ENCODE measurements around the gene GGTLC3.
"Not testable (repeated sequence)": the region's sequence is repeated elsewhere in the genome, so short reads cannot be mapped to it uniquely, and the experiment has no call there.

GGTLC3 gene

DNA sequence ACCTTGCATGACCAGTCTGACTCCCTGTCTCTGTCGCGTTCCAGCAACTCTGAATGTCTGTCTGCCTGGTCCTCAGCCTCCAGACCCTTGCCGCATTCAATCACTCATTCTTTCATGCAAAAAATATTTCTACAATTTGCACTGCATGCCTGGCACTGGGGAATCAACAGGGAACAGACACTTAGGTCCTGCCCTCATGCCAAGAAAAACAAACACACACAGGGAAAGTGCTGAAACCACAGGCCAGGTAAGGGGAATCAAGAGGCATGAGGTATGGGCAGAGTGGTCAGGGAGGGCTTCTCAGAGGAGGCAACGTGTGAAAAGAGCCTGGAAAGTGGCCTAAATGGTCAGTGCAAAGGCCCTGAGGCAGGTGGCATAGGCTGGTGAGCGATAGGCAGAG is at the start of gene GGTLC3:
Gene GGTLC3 (minus strand): TSS at position 101 of the 400 bp plus-strand sequence. CDS start 264 bp downstream, outside the sequence.
- not testable (repeated sequence) for DNase-seq

DNA sequence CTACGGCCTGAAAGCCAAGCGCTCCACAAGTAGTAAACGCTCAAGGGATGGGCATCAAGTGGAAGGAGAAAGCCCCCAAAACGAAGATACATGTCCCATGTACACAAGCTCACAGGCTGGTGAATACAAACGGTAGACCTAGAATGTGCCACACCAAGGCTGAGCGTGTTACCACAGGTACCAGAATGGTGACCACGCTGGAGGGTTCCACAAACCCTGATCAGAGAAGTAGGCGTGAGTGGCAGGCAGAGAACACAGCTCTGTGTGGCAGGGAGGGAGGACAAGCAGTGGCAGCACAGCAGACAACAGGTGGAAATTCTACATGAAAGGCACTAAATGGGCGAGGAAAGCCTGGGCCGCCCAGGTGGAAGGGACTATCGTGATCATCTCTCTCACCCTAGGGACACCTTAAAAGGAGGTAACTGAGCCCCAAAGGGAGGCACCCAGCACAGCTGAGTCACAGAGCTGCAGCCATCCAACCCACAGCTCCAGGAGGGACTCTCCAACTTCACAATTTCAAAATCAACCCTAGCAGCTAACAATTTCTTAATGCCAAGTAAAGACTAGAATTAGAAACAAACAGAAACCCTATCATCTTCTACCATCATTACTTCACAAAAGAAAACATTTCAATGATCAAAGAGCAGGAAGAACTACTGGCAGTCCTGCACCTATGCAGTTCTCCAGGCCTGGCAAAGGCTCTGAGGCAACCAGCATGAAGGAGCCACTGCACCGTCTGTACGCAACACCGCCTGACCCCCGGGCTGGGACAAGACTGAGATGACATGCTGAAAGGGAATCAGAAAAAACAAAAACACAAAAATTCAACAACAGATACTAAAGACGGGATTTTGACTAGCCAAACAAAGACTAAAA is 42.4 kb upstream of the GGTLC3 start:
- not testable (repeated sequence) for DNase-seq

DNA sequence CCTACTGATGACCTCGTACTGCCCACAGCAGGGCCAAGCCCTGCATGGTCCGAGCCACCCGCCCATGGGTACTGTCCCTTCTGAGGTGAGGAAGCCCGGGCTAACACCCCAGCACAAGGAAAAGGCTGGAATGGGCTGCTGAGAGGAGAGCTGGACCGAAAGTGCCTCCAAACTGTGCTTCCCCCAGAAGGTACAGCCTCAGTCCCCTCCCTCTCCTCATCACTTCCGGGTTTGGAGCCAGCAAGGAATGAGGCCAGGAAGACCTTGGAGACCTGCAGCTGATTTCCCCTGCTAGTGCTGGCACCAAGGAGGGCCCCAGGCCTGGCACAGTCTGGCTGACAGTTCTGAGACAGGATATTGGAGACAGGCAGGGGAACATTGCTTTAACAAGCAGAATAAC is 41.0 kb upstream of the GGTLC3 start:
- not testable (repeated sequence) for DNase-seq

GRCh38 chr22:18558516-18558915 is 40.6 kb upstream of the GGTLC3 start:
- DNase-seq: not testable (repeated sequence)

GRCh38 chr22:18554280-18555256 is 36.6 kb upstream of the GGTLC3 start:
- DNase-seq: not testable (repeated sequence)

GRCh38 chr22:18552839-18553597 is 35.1 kb upstream of the GGTLC3 start:
- not testable (repeated sequence) for DNase-seq

DNA sequence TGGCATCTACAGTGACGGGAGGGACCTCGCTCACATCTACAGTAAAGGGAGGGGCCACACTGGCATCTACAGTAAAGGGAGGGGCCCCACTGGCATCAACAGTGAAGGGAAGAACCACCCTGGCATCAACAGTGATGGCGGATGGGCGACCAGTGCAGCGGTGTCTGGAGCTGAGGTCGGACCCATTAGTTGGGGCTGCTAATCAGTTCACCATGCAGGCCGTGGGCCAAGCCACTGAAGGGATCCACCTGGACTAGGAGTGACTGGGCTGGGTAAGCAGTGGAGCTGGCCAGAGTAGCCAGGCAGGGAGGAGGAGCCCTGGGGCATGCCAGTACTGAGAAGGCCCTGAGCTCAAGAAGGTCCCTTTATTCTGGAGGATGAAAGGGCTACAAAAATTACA is 33.1 kb upstream of the GGTLC3 start:
- not testable (repeated sequence) for DNase-seq

- DNase-seq: not testable (repeated sequence)
Measured at GRCh38 chr22:18549458-18550179, 31.7 kb upstream of the GGTLC3 start.

- not testable (repeated sequence) for DNase-seq
Measured at GRCh38 chr22:18544615-18545014, 26.7 kb upstream of the GGTLC3 start.

DNA sequence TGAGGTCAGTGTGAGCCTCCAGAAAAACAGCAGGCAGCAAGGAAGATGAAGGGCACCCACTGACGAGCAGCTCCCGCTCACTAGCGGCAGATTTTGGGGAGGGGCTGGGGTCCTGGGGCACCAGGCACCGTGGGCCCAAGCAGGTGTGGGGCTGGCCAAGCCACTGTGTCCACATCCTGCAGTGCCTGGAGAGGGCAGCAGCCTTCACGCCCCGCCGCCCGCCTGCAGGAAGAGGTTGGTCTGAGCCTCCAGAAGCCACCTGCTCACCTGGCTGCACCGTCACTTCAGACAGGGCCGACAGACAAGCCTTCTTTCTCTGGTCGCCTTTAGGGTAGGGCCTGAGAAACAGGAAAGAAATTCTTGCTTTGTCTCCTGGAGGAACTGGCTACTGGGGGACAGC is 25.4 kb upstream of the GGTLC3 start:
- DNase-seq: not testable (repeated sequence)

GRCh38 chr22:18539994-18540393 is 22.0 kb upstream of the GGTLC3 start:
- DNase-seq: not testable (repeated sequence)

DNA sequence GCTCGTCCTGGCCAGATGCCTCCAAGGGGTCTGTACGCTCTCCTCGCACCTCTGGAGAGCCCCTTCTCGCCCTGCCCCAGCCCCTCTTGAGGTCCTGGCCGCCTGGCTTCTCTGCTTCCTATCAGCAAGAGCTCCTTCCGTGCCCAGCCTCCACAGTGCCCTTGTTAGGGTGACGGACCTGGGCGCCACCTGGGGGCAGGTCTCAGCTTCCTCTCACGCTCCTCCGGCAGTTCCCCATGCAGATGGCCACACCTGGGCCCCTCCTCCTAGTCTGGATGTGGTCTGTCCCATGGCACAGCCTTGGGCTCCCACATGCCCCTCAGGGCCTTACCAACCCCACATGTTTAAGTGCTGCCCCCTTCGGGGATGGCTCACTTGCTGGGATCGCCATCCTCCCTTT is 16.4 kb upstream of the GGTLC3 start:
- DNase-seq: not testable (repeated sequence)

DNA sequence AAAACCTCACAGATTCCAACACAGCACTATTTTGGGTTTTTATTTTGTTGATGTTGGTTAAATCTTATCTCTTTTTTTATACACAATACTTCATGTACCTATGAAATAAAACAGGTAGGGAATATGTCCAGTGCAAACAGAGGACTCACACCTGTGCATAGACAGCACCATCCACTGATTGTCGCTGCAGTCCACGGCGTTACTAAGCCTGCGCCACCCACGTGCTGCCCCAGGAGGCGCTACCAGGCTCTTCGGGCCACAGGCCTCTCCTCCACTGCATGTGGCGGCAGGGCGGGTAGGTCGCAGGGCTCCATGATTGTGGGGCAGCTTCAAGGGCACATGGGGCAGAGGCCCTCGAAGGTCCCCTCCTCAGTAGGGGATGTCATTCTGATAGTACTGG is 15.7 kb upstream of the GGTLC3 start:
- DNase-seq: not testable (repeated sequence)

- not testable (repeated sequence) for DNase-seq
Measured at GRCh38 chr22:18529416-18530145, 11.6 kb upstream of the GGTLC3 start.

- peak; percentile 1 for DNase-seq
Measured at GRCh38 chr22:18528597-18529415, 10.8 kb upstream of the GGTLC3 start.

DNA sequence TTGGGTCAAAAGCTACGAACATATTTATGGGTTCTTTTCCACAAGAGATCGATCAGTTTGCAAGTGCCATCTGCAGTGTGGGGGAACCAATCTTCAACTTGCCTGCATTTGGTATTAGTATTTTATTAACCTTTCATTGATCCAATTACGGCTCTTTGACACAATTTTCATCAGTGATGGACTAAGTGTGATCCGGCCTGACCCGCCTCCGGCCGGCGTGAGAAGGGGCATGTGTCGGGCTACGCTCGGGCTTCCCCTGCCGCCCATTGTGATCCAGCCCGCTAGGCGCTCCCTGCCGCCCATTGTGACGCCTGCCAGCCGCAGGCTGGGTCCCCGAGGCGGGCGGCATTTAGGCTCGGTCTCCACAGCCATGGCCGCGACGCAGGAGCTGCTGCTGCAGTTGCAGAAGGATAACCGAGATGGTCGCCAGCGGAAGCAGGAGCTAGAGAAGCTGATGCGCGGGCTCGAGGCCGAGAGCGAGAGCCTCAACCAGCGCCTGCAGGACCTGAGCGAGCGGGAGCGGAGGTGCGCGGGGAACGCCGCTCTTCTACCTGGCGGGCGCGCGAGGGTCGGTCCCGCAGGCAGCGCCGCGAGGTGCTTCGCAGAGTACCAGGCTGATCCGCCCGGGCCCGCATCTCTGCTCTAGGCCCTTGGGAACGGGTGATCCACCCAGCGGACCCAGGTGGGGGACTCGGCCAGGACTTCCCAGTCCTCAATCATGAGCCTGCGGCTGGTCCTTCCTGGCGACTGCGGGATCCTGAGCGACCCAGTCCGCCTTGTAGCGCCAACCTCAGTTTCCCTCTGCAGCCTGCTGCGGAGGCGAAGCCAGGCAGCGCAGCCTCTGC is 10.0 kb upstream of the GGTLC3 start, which contains the start of gene TMEM191B:
Gene TMEM191B (plus strand): TSS at position 51 of the 845 bp plus-strand sequence. CDS start 179 bp downstream, at position 230.
- not testable (repeated sequence) for DNase-seq

- not testable (repeated sequence) for DNase-seq
Measured at GRCh38 chr22:18523328-18523727, 5.4 kb upstream of the GGTLC3 start.

DNA sequence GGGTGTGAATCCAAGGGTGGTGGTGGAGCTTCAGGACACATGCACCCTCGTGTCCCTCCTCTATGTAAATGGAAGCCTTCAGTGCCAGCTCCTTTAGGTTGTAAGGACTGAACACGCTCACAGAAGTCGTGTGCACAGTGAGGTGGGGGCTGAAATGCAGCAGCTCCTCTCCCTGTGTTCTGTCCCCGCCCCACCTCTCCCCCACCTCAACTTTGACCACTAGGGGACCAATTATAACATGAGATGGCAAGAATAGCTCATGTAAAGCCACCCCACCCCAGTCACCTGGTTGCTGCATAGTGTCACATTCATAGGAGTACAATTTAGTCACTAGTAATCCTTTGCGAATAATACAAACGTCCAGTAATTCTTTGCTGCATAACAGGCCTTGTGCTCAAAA is 4.8 kb upstream of the GGTLC3 start:
- not testable (repeated sequence) for DNase-seq

DNA sequence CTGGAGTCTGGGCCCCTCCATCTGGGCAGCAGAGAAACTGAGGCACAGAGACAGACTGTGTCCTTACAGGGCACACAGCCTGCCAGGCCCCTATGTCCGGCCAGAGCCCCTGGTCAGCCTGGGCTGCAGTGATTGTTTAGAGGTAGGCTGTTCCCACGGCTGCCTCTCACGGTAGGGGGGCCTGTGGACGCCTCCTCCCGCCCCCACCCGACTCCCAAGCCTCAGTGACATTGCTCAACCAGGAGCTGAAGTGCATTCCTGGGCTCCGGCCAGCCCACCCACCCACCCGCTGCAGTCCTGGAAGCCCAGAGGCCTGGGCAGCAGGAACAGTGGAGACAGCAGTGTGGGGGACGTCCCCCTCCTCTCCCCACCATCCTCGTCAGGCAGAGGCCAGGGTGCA is 4.5 kb downstream of the GGTLC3 start:
- not testable (repeated sequence) for DNase-seq

Measured in NCI-H226 (cell line).